ENCODE measurements around the gene USP22.

The USP22 gene

GRCh38 chr17:21019976-21020586 lies 22.7 kb downstream of the USP22 start:
- DNase-seq (ENCODE audit: low spot score) = no peak

GRCh38 chr17:21018894-21019293 lies 23.9 kb downstream of the USP22 start:
- DNase-seq (ENCODE audit: low spot score) = no peak

GRCh38 chr17:21017861-21018260 lies 24.9 kb downstream of the USP22 start:
- no peak for DNase-seq (ENCODE audit: low spot score)

GRCh38 chr17:21017256-21017655 lies 25.6 kb downstream of the USP22 start:
- DNase-seq (ENCODE audit: low spot score) = no peak

DNA sequence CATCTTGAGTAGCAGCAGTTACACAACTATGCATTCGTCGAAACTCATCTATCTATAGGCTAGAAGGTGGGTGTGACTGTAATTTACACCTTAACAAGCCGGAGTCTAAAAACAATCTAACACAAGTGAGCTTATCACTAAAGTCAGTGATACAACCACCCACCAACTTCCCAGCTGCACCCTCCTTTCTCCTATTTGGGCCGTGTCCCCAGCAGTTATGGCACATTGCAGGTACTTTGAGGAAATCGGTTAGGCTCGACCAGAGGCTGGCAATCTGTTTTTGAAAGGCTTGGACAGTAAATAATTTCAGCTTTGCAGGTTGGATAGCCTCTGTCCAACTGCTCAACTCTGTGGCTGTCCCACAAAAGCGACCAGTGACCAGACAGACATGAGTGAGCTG lies 26.0 kb downstream of the USP22 start:
- no peak for DNase-seq (ENCODE audit: low spot score)

DNA sequence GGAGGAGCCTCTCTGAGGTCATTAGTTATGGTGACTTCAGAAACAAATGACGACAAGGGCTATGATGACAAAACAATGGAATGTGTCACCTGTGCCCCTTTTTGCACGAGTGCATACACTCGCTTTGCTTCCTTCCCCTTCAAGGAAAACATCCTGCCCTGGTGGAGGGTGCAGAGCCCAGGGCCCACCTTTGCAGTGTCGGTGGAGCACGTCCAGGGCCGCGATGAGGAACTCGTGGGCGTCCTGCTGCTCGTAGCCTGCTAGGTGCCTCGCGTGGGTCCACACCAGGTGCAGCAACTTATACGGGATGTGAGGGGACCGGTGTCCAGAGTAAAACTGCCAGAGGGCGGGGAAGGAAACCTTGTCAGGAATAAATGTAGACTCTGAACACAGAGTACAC lies 27.2 kb downstream of the USP22 start:
- DNase-seq (ENCODE audit: low spot score) = no peak

GRCh38 chr17:21014498-21014897 lies 28.3 kb downstream of the USP22 start:
- DNase-seq (ENCODE audit: low spot score) = no peak

DNA sequence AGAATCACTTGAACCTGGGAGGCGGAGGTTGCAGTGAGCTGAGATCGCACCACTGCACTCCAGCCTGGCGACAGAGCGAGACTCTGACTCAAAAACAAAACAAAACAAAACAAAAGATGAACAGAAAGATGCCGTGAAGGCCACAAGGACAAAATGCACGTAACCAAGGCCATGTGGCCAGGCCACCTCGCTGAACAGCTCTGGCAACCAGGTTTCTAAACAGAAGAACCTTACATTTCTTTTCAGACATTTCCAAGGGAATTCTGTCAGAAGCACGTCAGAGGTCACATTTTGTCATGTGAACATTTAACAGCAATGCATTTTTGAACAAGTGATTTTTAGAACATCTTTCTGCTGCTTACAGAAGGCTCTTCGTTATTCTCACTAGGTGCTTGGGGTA lies 28.8 kb downstream of the USP22 start:
- no peak for DNase-seq (ENCODE audit: low spot score)

- DNase-seq (ENCODE audit: low spot score) = no peak
Observed at GRCh38 chr17:21012736-21013135, 30.1 kb downstream of the USP22 start.

- no peak for DNase-seq (ENCODE audit: low spot score)
Observed at GRCh38 chr17:21010705-21011596, 31.9 kb downstream of the USP22 start.

DNA sequence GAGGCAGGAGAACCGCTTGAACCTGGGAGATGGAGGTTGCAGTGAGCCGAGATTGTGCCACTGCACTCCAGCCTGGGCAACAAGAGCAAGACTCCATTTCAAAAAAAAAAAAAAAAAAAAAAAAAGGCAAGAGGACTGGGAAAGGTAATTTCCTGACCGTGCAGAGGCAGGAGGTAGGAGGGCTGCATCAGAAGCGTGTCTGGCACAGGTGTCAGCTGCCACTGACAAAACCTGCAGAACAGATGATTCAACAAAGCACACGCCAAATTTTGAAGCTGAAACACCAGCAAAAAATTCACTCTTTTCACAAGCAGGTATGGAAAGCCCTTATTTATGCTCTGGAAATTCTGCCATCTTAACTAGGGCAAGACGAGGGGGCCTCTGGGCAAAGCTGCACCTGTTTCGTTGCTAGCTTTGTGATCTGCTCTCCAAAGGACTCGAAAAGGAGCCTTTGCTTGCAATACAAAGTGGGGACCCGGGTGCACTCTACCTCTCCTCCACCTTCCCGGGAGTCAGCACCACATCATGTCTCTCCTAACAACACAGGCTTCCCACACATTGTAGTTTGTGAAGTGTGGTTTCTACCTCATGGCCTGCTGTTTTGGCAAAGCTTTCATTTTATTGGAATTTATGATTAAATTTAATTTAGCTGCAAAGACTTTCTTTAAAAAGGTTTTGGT lies 33.7 kb downstream of the USP22 start:
- DNase-seq (ENCODE audit: low spot score) = no peak

GRCh38 chr17:21008160-21008915 lies 34.5 kb downstream of the USP22 start:
- no peak for DNase-seq (ENCODE audit: low spot score)

DNA sequence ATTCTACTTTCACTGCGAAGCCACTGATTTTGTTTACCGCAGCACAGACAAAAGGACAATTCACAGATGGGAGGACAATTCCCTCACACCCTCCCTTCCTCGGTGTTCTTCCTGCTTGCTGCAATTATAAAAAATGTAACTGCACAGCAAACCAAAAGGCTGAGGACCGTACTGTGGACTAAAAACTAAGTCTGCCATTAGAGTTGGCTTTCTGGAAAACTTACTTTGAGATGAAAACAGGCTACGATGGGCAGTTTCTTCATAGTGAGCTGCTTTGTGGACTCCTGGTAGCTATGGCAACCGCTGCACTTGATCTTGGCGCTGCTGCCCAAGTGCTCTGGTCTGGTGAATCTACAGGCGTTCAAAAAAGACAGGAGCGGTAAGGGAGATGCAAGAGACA lies 35.2 kb downstream of the USP22 start:
- DNase-seq (ENCODE audit: low spot score) = no peak

- no peak for DNase-seq (ENCODE audit: low spot score)
Observed at GRCh38 chr17:21005803-21006202, 37.0 kb downstream of the USP22 start.

GRCh38 chr17:21005367-21005766 lies 37.4 kb downstream of the USP22 start:
- DNase-seq (ENCODE audit: low spot score) = no peak

- no peak for DNase-seq (ENCODE audit: low spot score)
Observed at GRCh38 chr17:21004016-21004930, 38.5 kb downstream of the USP22 start.

- DNase-seq (ENCODE audit: low spot score) = no peak
Observed at GRCh38 chr17:21003007-21003621, 39.7 kb downstream of the USP22 start.

DNA sequence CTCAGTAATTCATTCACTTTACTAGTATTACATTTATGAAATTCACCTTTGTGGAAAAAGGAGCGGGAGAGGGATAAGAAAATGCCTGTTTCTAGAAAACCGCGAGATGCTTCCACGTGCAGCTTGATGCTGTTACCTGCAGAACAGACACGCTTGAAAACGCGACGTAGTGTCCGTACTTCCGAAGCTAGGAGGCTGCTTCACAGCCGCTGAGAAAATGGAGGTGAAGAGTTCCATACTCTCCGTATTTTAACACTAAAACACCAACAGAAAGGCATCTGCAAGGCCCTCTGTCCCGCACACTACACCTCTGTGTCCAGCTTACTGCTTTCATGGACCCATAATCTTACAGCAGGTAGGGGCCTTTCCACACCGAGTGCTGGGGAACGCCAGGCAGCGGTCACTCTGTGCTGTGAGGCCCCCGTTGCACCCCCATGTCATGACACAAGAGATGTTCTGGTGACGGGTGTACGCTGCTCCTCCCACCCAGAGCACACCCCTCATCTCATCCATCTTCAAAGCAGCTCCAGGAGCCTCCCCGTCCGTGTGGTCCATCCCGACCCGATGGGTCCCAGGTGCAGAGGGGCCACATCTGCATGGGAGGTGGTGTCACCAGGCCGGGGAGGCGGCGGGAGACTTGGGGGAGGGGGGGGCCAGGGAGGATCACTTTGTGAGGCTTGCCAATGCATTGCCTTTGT lies 40.4 kb downstream of the USP22 start:
- no peak for DNase-seq (ENCODE audit: low spot score)

- DNase-seq (ENCODE audit: low spot score) = no peak
Observed at GRCh38 chr17:21001813-21002221, 41.0 kb downstream of the USP22 start.

All from kidney tubule cell (primary cell).